ENCODE data around the gene C17orf75. TPM values are rescaled to one million over a fixed set of nuclear protein-coding genes. Genes with fewer than 3 reads are reported as not detected.

C17orf75 gene
- total and polyA plus RNA-seq, 2 of the 8 experiments (the other 6 are each of a cell fraction or from before 2014, with no cell fraction given) = 15.8 to 42.6 TPM

DNA sequence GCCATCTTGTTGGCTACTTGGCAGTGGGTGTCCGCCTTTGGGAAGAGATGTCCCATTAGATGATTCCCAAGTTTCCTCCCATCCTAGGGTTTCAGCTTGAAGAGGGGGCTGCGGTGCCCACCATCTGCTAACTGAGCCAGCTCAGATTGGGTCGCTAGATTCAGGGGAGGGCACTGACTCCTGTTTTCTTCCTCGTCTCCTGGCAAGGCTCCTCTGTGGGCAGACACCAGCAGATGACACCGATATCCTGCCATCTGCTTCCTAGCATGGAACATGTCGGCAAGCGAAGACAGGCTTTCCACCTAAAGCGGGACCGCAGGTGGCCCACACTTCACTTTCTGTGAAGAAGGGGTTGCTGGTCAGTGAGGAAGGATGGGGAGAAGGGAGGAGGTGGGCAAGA is 27.3 kb downstream of the C17orf75 start (continued):
- no peak for TF ChIP-seq RFX5 (IDR thresholded peaks at IDR 0.05; ENCODE audit: borderline replicate concordance, low read depth, low read length)
- no peak for TF ChIP-seq RAD21 (IDR thresholded peaks at IDR 0.05 in 1 of 2, conservative IDR thresholded peaks at IDR 0.05 in 1 of 2; ENCODE audit: low read depth in 2 of 2, low read length in 2 of 2)
- TF ChIP-seq RBBP5 (IDR thresholded peaks at IDR 0.05; ENCODE audit: borderline replicate concordance, low read depth, low read length) = no peak
- TF ChIP-seq RXRA (IDR thresholded peaks at IDR 0.05; ENCODE audit: insufficient read depth, low read depth, low read length) = no peak
- TF ChIP-seq SP2 (IDR thresholded peaks at IDR 0.05; ENCODE audit: low read length) = no peak
